Nephron (organoid): ENCODE measurements around the gene HNRNPL.

ENCODE experiments used
- H3K27ac Mint-ChIP-seq, 3 experiments: 2 replicates each; pipeline ENCODE4 v1.8.0; 2020; ENCODE audit warnings: mixed read lengths in 3 of 3, mild to moderate bottlenecking in 2 of 3, moderate library complexity in 1 of 3
- H3K27me3 Mint-ChIP-seq: 2 replicates; pipeline ENCODE4 v1.8.0; 2021; ENCODE audit warnings: low read depth, mild to moderate bottlenecking, moderate library complexity, mixed read lengths
- H3K36me3 Mint-ChIP-seq: 2 replicates; pipeline ENCODE4 v1.8.0; 2020; ENCODE audit warnings: low read depth, mixed read lengths
- H3K4me1 Mint-ChIP-seq: 2 replicates; pipeline ENCODE4 v1.8.0; 2020; ENCODE audit warnings: mixed read lengths
- H3K4me3 Mint-ChIP-seq, 3 experiments: 2 replicates each; pipeline ENCODE4 v1.8.0; 2020; ENCODE audit warnings: mild to moderate bottlenecking in 3 of 3, mixed read lengths in 3 of 3, moderate library complexity in 2 of 3
- H3K9me3 Mint-ChIP-seq: 2 replicates; pipeline ENCODE4 v1.8.0; 2020; ENCODE audit warnings: mixed read lengths
- CTCF ChIP-seq, 3 experiments: fragments of 200-600 bp; sonication (generic); IDR thresholded peaks; one replicate each; pipeline ENCODE4 v1.5.0; 2021; ENCODE audit warnings: antibody characterized with exemption in 3 of 3; ENCODE audit not compliant: unreplicated experiment in 3 of 3

Gene HNRNPL

GRCh38 chr19:38786572-38787265 is 63.1 kb downstream of the HNRNPL start:
- TF ChIP-seq CTCF (IDR thresholded peaks at IDR 0.05; ENCODE audit: unreplicated experiment in 3 of 3): no peak
- no peaks in the 10 kb centered on the region for H3K9me3 Mint-ChIP-seq
- H3K36me3 Mint-ChIP-seq: no peaks in the 10 kb centered on the region
- peaks cover 5% of the 10 kb centered on the region for H3K4me1 Mint-ChIP-seq
- no peak overlapping the region for H3K4me3 Mint-ChIP-seq
- peaks cover 2% of the 10 kb centered on the region for H3K27me3 Mint-ChIP-seq
- peak overlapping the region in 1 of 3 experiments; percentile 73 for H3K27ac Mint-ChIP-seq
